ENCODE results near the gene TRAF1. TPM values are rescaled to one million over a fixed set of nuclear protein-coding genes. Genes with fewer than 3 reads are reported as not detected.

TRAF1 gene
- total RNA-seq, 1 experiment from 2014 or later = 1.7 TPM

DNA sequence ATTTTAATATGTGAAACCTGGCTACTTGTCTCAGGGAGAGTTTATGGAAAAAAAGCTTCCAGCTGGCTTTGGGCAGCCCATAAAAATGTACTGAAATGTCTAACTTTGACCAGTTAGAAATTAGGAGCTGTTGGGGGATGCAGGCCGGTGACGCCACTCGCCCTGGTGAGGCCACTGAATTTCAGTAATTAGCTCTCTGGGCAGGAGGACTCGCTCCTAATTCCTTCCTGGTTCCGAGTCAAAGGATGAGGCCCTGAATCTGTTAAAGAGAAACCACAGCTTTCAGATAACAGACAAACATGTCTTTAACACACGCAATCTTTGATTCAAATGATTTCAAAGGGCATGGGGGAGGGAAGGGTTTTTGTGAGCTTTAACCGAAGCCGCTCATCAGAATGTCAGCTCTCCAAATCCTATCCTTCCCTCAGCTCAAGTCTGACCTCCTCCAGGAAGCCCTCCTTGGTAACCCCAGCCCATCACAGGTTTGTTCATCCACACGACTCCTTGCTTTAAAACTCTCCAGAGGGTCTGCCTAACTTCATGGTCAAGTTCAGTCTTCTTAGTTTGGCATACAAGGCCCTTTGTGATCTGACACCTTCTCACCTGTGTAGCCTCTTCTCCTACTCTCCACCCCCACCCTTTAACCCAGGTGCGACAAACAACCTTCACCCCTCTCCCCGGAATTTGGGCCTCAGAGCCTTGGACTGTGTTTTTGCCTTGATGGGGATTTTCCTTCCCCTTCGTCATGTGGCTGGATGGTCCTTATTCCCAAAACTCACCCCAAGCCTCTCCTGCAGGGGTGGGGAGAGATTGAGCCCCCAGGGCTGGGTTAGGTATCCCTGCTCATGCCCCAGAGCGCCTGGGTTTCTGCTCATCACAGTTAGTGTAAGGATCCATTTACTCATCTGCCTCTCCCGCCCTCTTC is 36.0 kb downstream of the TRAF1 start:
- TF ChIP-seq CEBPB (IDR thresholded peaks at IDR 0.05; ENCODE audit: low read depth) (no peak), EZH2phosphoT487 (IDR thresholded peaks at IDR 0.05; ENCODE audit: borderline replicate concordance) (no peak), CBX3 (IDR thresholded peaks at IDR 0.05; ENCODE audit: low read depth) (no peak), POLR2A (IDR thresholded peaks at IDR 0.05; ENCODE audit: borderline replicate concordance, extremely low read depth, insufficient read depth, insufficient read length) (no peak), EGR1 (IDR thresholded peaks at IDR 0.05; ENCODE audit: low read depth) (no peak), JUND (IDR thresholded peaks at IDR 0.05) (no peak), FOSL1 (IDR thresholded peaks at IDR 0.05; ENCODE audit: low read depth) (no peak), POLR2AphosphoS5 (IDR thresholded peaks at IDR 0.05; ENCODE audit: low read depth, low read length) (no peak), SIN3A (IDR thresholded peaks at IDR 0.05; ENCODE audit: low read depth) (no peak), SRF (IDR thresholded peaks at IDR 0.05; ENCODE audit: low read depth) (no peak), YY1 (IDR thresholded peaks at IDR 0.05; ENCODE audit: extremely low read depth, insufficient replicate concordance, low read depth, low read length) (no peak), ZNF274 (IDR thresholded peaks at IDR 0.05; ENCODE audit: low read depth, low read length) (no peak), EZH2 (IDR thresholded peaks at IDR 0.05) (no peak), ELF1 (IDR thresholded peaks at IDR 0.05; ENCODE audit: borderline replicate concordance, low read depth) (no peak), TCF7L2 (IDR thresholded peaks at IDR 0.05; ENCODE audit: borderline replicate concordance, extremely low read depth, insufficient read depth, insufficient read length) (no peak), RAD21 (IDR thresholded peaks at IDR 0.05; ENCODE audit: low read depth) (no peak)
- TF ChIP-seq, protein P1, sequence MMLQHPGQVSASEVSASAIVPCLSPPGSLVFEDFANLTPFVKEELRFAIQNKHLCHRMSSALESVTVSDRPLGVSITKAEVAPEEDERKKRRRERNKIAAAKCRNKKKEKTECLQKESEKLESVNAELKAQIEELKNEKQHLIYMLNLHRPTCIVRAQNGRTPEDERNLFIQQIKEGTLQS (IDR thresholded peaks at IDR 0.05) = no peak
- TF ChIP-seq, protein P2, sequence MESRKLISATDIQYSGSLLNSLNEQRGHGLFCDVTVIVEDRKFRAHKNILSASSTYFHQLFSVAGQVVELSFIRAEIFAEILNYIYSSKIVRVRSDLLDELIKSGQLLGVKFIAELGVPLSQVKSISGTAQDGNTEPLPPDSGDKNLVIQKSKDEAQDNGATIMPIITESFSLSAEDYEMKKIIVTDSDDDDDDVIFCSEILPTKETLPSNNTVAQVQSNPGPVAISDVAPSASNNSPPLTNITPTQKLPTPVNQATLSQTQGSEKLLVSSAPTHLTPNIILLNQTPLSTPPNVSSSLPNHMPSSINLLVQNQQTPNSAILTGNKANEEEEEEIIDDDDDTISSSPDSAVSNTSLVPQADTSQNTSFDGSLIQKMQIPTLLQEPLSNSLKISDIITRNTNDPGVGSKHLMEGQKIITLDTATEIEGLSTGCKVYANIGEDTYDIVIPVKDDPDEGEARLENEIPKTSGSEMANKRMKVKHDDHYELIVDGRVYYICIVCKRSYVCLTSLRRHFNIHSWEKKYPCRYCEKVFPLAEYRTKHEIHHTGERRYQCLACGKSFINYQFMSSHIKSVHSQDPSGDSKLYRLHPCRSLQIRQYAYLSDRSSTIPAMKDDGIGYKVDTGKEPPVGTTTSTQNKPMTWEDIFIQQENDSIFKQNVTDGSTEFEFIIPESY (IDR thresholded peaks at IDR 0.05; ENCODE audit: extremely low read depth, insufficient replicate concordance, low read length) = no peak
- Histone ChIP-seq H3K4me3 (replicated peaks in 1 of 2; ENCODE audit: low read depth in 1 of 2, low read length in 2 of 2) (no peak overlapping the region), H4K20me1 (ENCODE audit: insufficient read depth) (no peaks in the 10 kb centered on the region), H3K9me2 (ENCODE audit: insufficient read depth) (no peaks in the 10 kb centered on the region), H3K27ac (ENCODE audit: low read depth, low read length) (no peak overlapping the region), H2AFZ (ENCODE audit: low read depth, low read length, poor library complexity, severe bottlenecking) (no peak overlapping the region), H3K36me3 (ENCODE audit: control insufficient read depth in 1 of 2, insufficient read depth in 2 of 2, low read length in 2 of 2) (no peaks in the 10 kb centered on the region), H3K79me2 (ENCODE audit: insufficient read depth, low read length) (no peaks in the 10 kb centered on the region), H3K27me3 (ENCODE audit: insufficient read depth, low read length) (no peaks in the 10 kb centered on the region), H3K9me3 (ENCODE audit: control insufficient read depth in 1 of 2, insufficient read depth in 1 of 2, low read depth in 1 of 2, low read length in 2 of 2) (no peaks in the 10 kb centered on the region), H3K4me1 (ENCODE audit: control insufficient read depth in 1 of 2, insufficient read depth in 2 of 2, low read length in 2 of 2) (peaks cover 0 to 9% of the 10 kb centered on the region in 2 experiments; a peak in 1 of 4 replicates), H3K9ac (ENCODE audit: low read length) (no peak overlapping the region), H3K4me2 (ENCODE audit: low read length) (no peak overlapping the region)
- DNase-seq (ENCODE audit: low read depth, low spot score) = no peak
- no peak for ATAC-seq
- ChIA-PET CTCF (no interaction called here), RAD21 (ENCODE audit: low non-redundant PET in 1 of 2, low total read pairs in 2 of 2, uncharacterized antibody in 2 of 2, unreplicated experiment in 2 of 2) (no interaction called here), POLR2A (no interaction called here)
- BruUV-seq (replicated peaks) = no TSS peak
- intact Hi-C loops (cut with micrococcal nuclease) = no loop called here
